Activated T-cell treated with anti-CD3 and anti-CD28 coated beads, Interleukin-2, amount 50 U/mL, for 24 hours (primary cell): ENCODE data around the gene SLBP.

Experiments
- DNase-seq: peaks from one replicate; pipeline ENCODE4 v3.0.0-alpha.2; 2020
- H3K27ac Mint-ChIP-seq: 2 replicates; pipeline ENCODE4 v1.8.0; 2020; ENCODE audit warnings: mild to moderate bottlenecking, mixed read lengths
- H3K27me3 Mint-ChIP-seq: 2 replicates; pipeline ENCODE4 v1.8.0; 2020; ENCODE audit warnings: mixed read lengths
- H3K36me3 Mint-ChIP-seq: 2 replicates; pipeline ENCODE4 v1.8.0; 2020; ENCODE audit warnings: low read depth, mixed read lengths
- H3K4me1 Mint-ChIP-seq: 2 replicates; pipeline ENCODE4 v1.8.0; 2020; ENCODE audit warnings: low read depth, mixed read lengths
- H3K4me3 Mint-ChIP-seq: 2 replicates; pipeline ENCODE4 v1.8.0; 2020; ENCODE audit warnings: mild to moderate bottlenecking, moderate library complexity, mixed read lengths
- H3K9me3 Mint-ChIP-seq: 2 replicates; pipeline ENCODE4 v1.8.0; 2020; ENCODE audit warnings: mixed read lengths

Gene SLBP

DNA sequence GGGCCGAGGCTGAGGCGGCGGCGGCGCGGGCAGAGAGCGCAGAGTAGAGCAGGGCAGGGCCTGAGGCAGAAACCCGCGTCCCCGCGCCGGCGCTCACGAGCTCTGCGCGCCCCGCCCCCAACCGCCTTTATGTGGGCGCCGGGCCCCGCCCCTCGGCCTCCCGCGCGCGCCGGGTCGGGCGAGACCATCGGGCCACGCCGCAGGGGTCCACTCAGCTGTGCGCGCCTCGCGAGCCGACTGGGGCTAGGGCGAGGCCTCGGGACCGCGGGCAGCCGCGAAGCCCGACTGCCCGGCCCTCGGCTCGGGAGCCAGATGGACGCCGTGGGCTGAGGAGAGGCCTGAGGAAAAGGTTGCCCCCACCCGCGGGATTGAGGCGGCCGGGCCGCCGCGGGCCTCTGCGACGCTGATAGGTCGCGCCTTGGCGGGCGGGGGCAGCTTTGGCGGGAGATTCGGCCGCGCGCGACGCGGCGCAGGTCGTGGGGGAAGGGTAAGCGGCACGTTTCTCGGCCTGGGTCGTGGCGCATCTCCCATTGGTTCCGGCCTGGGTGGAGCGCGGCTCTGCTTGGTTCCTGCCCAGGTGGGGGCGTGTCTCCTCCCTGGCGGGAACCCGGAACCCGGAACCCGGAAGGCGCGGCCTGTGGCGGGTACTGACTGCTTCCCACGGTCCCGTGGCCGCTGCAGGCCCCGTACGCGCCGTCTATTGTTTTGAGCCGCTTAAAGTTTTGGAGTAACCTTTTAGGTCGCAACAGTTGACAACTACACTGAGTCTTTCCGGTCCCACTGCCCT is at the start of gene SLBP:
SLBP (minus strand) TSS at position 104 of the 787 bp plus-strand sequence. CDS start 131 bp downstream, outside the sequence.
- H3K4me3 Mint-ChIP-seq = peak within 1 kb of the TSS; percentile 100
- peaks cover 63% of the 10 kb centered on the region for H3K4me1 Mint-ChIP-seq
- DNase-seq = peak; percentile 99
- H3K36me3 Mint-ChIP-seq = peaks cover 86% of the 10 kb centered on the region
- H3K27me3 Mint-ChIP-seq = no peaks in the 10 kb centered on the region
- peak within 1 kb of the TSS; percentile 99 for H3K27ac Mint-ChIP-seq
- H3K9me3 Mint-ChIP-seq = no peaks in the 10 kb centered on the region

DNA sequence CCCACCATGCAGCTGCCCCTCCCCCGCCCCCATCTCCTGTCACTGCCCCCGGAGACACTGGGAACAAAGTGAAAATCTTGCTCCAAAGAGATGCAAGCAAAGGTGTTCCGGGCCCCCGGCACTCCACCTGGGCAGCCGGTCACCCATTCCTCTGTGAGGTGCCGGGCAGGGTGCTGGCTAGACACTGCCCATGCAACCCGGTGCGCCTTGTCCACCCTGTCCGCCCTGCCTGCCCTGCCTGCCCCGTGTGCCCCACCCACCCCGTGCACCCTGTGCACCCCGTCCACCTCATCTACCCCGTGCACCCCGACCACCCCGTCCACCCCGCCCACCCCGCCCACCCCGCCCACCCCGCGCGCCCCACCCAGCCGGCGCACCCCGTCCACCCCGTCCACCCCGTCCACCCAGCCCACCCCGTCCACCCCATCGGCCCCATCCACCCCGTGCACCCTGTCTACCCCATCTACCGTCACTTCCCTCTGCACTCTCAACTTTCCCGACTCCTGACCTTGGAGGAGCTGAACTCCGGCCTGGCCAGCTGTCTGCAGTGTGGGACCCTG is 49.1 kb upstream of the SLBP start:
- Mint-ChIP-seq H3K36me3 (no peaks in the 10 kb centered on the region), H3K9me3 (no peaks in the 10 kb centered on the region), H3K4me3 (no peak overlapping the region), H3K4me1 (no peaks in the 10 kb centered on the region), H3K27me3 (peaks cover 25% of the 10 kb centered on the region), H3K27ac (no peak overlapping the region)
- DNase-seq = no peak

DNA sequence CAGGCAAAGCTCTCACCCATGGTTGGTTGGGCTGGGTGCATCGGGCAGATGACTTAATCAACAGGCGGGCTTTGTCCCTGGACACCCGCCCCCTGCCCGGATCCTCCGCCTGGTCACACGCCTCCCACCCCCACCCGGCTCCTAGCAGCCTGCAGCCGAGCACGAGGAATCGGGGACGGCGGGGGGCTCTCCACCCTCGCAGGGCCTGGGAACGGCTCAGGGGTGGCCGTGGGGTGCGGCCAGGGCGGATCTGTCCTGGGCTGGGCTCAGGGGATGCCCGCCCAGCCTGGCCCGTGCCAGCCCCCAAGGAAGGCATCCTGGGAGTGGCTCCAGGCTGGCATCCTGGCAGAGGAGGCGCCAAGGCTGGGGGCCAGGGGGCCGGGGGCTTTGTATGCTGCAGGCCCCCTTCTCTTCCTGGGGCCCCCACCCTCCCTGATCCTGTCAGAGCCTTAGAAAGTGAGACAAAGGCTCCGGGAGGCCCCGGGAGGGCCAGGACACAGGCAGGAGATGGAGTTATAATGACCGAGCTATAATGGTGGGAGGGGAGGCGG is 48.5 kb upstream of the SLBP start:
- H3K4me3 Mint-ChIP-seq = no peak overlapping the region
- no peaks in the 10 kb centered on the region for H3K36me3 Mint-ChIP-seq
- H3K4me1 Mint-ChIP-seq = no peaks in the 10 kb centered on the region
- peaks cover 21% of the 10 kb centered on the region for H3K27me3 Mint-ChIP-seq
- DNase-seq = no peak
- H3K27ac Mint-ChIP-seq = no peak overlapping the region
- no peaks in the 10 kb centered on the region for H3K9me3 Mint-ChIP-seq

DNA sequence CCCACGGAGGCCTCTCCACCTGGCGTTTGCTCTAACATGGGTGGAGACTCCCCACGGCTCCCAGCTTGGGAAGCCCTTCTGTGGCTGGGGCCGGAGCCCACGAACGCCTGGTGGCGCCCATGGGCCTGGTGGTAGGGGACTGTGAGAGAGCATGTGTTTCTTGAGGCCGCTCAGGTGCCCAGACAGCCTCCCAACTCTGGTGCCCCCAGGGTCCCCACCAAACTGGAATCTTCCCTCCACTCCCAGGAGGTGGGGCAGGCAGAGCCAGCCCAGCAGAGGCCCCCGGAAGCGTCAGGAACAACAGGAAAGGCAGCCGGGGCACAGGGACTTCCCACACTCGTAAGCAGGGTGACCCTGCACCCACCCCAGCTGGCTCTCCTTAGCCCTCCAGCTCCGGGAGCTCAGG is 47.7 kb upstream of the SLBP start:
- no peaks in the 10 kb centered on the region for H3K4me1 Mint-ChIP-seq

DNA sequence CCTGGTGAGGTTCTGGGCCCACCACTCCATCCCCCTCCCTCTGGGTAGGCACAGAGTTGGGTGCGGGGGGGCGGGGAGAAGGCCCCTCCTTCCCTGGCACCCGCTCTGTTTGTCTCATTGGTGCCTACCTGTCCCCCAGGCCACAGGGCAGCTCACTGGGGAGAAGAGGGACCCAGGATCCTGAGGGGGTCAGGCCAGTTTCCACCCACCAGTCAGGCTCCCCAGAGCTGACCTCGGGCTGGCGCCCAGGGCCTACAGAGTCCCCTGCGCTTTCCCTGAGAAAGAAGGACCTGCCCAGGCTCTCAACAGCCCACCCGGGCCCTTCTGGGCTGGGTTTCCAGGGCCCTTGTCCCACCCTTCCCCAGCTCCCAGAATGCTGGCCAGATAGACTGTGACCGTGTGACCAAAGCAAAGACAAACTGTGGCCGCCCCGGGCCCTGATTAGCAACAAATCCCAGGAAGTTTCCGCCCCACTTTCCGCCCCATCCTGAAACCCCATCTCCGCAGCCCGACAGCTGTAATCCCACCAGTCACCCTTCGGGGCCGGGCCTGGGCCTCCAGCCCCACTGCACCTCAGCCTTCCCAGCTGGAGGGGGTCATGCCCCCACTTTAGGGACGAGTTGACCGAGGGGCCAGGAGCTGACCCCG is 47.2 kb upstream of the SLBP start:
- H3K27me3 Mint-ChIP-seq = peaks cover 9% of the 10 kb centered on the region
- no peak overlapping the region for H3K27ac Mint-ChIP-seq
- H3K9me3 Mint-ChIP-seq = no peaks in the 10 kb centered on the region
- no peaks in the 10 kb centered on the region for H3K4me1 Mint-ChIP-seq
- no peak overlapping the region for H3K4me3 Mint-ChIP-seq
- DNase-seq = no peak
- no peaks in the 10 kb centered on the region for H3K36me3 Mint-ChIP-seq

More for the DNA sequence above, 47.7 kb upstream of the SLBP start:
- no peak overlapping the region for H3K4me3 Mint-ChIP-seq
- H3K27me3 Mint-ChIP-seq = peaks cover 13% of the 10 kb centered on the region
- no peaks in the 10 kb centered on the region for H3K9me3 Mint-ChIP-seq
- no peaks in the 10 kb centered on the region for H3K36me3 Mint-ChIP-seq
- no peak for DNase-seq
- H3K27ac Mint-ChIP-seq = no peak overlapping the region

DNA sequence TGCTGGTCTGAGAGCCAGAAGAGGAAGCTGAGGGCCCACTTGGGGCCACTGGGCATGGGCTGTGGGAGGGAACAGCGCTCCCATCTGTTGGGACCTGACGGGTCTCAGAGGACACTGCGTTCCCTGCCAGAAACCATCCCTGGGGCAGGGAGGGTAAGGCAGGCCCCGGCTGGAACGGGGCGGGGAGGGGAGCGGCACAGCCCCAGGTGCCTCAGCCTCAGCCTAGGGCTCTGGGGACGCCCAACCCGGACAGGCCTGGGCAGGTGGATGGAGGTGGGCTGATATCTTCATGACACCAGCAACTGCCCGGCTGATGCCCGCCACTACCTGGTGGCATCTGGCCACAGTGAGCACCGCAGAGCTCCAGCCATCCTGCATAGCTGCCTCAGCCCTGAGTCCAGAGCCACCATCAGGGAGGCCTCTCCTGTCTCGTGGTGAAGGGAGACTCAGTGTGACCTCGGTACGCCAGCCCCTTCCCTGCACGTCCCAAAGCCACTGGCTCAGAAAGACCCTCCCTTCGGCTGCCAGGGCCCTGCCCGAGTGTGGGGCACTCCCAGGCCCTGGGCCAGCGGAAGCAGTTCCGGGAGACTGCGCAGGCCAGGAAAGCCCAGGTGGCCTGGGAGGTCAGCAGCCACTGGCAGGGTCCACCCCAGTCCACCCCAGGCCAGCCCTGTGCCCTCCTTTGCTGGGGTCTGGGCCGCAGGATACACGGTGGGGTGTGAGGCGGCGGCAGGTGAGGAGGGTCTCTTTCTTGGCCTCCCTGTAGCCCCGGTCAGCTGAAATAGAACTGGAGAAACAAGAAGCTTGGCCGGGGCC is 46.4 kb upstream of the SLBP start:
- peaks cover 3% of the 10 kb centered on the region for H3K27me3 Mint-ChIP-seq
- DNase-seq = no peak
- no peaks in the 10 kb centered on the region for H3K9me3 Mint-ChIP-seq
- H3K36me3 Mint-ChIP-seq = no peaks in the 10 kb centered on the region
- no peak overlapping the region for H3K27ac Mint-ChIP-seq
- H3K4me3 Mint-ChIP-seq = no peak overlapping the region
- H3K4me1 Mint-ChIP-seq = no peaks in the 10 kb centered on the region

DNA sequence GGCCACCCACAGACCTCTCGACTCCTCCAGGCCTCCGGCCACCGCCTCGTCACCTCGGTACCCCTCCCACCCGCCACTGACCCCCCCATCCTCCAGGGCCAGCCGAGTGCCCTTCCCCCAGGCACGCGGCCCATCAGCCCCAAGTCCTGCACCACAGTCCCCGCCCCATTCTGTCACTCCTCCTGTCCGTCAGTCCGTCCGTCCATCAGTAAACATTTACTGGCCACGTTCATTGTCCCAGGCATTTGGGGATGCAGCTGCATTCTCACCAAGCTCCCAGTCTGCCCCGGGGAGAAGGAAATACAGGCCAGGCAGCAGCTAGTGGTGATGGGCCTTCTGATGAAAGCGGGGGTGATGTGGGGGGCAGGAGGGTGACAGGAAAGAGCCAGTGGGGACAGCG is 45.7 kb upstream of the SLBP start:
- H3K36me3 Mint-ChIP-seq = no peaks in the 10 kb centered on the region
- H3K4me1 Mint-ChIP-seq = no peaks in the 10 kb centered on the region
- H3K27me3 Mint-ChIP-seq = peaks cover 3% of the 10 kb centered on the region
- H3K4me3 Mint-ChIP-seq = no peak overlapping the region
- H3K9me3 Mint-ChIP-seq = no peaks in the 10 kb centered on the region
- DNase-seq = no peak
- no peak overlapping the region for H3K27ac Mint-ChIP-seq

DNA sequence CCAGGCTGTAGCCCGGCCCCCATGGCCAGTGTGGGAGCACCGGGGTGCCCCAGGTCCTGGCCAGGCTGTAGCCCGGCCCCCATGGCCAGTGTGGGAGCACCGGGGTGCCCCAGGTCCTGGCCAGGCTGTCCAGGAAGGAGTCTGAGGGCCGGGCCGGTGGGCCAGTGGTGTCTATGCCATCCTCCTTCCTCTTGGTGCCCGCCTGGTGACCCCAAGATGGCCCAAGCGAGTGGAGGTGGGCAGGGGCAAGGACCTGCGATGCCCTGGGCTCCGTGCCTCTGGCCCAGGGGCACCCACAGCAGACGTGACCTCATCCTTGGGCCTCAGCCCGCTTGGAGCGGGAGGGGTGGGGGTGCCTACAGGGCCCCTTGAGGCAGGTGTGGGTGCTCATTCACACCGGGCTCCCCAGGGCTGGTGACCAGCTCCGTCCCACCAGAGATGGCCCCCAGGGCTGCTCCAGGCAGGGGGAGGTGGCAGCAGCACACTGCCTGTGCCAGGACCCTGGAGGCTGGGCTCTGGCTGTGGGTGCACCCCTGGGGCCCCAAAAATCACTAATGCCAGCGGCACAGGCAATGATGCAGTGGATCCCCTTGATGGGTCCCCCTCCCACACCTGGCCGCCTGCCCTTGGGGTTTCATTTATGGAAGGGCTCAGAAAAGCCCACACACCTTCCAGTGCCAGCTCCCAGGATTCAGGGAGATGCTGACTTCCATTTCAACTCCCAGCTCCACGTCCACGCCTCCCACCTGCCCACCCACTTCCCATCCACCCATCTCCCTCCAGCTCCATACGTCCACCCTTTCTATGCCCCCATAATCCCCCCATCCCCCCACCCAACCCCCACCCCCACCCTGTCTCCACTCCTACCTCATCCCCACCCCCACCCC is 45.0 kb upstream of the SLBP start:
- DNase-seq = no peak
- Mint-ChIP-seq H3K27ac (no peak overlapping the region), H3K27me3 (no peaks in the 10 kb centered on the region), H3K9me3 (no peaks in the 10 kb centered on the region), H3K4me1 (no peaks in the 10 kb centered on the region), H3K4me3 (no peak overlapping the region), H3K36me3 (no peaks in the 10 kb centered on the region)

DNA sequence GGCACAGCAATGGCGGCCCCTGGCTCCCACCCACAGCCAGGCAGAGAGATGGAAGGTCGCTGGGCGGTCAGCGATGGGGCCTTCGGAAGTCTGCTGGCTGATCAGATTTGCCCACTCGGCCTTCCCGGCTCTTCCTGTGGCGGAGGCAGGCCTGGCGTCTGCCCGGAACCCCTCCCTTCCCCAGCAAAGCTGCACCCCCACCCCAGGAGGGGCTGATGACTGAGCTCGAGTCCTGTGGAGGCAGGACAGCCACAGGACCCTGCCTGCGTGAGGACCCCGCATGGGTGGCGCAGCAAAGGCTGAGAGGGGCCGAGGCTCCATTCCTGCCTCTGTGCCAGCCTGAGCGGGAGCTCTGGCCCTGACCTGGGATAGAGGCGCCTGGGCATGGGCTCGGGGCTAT is 44.0 kb upstream of the SLBP start:
- no peak overlapping the region for H3K4me3 Mint-ChIP-seq
- H3K9me3 Mint-ChIP-seq = no peaks in the 10 kb centered on the region
- no peak for DNase-seq
- H3K27ac Mint-ChIP-seq = no peak overlapping the region
- H3K27me3 Mint-ChIP-seq = no peaks in the 10 kb centered on the region
- H3K36me3 Mint-ChIP-seq = no peaks in the 10 kb centered on the region
- no peaks in the 10 kb centered on the region for H3K4me1 Mint-ChIP-seq

DNA sequence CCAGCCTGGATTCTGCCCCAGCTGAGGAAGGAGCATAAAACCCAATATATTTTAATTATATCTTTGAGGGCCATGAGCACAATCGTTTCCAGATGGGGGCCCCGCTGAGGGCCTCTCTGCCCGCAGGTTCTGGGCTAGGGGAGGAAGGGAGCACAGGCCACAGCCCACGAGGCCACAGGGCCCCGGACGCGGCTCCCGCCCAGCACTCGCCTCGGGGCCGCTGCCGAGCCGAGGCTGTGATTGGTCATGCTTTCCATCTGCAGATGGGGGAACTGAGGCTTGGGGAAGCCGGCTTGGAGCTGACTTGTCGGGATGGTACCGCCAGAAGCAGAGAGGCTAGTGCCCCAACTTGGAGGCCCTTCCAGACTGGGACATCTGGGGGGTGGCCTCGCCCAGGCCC is 43.2 kb upstream of the SLBP start:
- Mint-ChIP-seq H3K9me3 (no peaks in the 10 kb centered on the region), H3K4me1 (no peaks in the 10 kb centered on the region), H3K27ac (no peak overlapping the region), H3K36me3 (no peaks in the 10 kb centered on the region), H3K27me3 (no peaks in the 10 kb centered on the region), H3K4me3 (no peak overlapping the region)
- DNase-seq = no peak

DNA sequence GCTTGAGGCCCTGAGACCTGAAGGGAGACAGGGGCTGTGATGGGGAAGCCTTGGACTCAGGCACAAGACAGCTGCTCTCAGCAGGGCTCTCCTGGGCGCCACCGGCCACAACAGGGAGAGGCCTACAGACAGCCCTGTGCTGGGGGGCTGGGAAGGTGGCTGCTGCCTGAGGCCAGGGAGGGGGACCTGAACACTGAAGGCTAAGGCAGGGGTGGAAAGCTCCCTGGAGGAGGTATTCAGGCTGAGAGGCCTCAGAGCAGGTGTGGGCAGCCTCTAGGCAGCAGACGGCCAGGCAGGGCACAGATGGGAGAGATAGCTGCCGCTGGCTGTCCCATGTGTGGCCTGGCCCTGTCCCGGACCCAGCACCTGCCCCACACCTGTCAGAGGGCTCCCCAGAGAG is 42.2 kb upstream of the SLBP start:
- Mint-ChIP-seq H3K27me3 (no peaks in the 10 kb centered on the region), H3K4me1 (no peaks in the 10 kb centered on the region), H3K36me3 (no peaks in the 10 kb centered on the region), H3K9me3 (no peaks in the 10 kb centered on the region), H3K4me3 (no peak overlapping the region), H3K27ac (no peak overlapping the region)
- no peak for DNase-seq

DNA sequence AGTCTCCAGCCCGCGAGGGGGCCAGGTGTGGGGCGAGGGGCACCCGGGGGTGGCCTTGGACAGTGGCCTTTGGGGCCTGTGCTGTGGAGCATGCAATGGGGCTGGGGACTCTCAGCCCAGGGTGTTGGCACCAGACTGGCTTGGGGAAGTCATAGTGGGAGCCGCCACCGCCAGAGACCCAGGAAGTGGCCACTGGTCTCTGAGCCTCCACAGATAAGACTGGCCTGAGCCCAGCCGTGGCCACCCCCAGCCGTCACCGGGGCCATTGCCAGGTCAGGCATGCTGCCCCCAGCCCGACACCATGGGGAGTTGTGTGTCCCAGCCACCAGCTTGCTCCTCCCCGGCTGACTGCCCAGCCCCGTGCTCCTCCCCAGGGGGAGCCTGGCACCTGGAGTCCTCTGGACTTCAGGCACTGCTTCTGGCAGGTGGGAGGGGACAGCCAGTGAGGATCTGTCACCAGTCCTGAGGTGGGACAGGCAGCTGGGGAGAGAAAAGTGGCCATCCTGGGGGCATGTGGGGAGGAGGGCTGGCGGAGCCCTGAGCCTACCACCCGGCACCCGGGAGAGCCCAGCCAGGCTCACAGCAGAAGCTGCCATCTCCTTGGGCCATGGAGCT is 41.7 kb upstream of the SLBP start:
- no peak for DNase-seq
- no peaks in the 10 kb centered on the region for H3K4me1 Mint-ChIP-seq
- no peaks in the 10 kb centered on the region for H3K9me3 Mint-ChIP-seq
- no peaks in the 10 kb centered on the region for H3K36me3 Mint-ChIP-seq
- no peak overlapping the region for H3K27ac Mint-ChIP-seq
- no peaks in the 10 kb centered on the region for H3K27me3 Mint-ChIP-seq
- H3K4me3 Mint-ChIP-seq = no peak overlapping the region

DNA sequence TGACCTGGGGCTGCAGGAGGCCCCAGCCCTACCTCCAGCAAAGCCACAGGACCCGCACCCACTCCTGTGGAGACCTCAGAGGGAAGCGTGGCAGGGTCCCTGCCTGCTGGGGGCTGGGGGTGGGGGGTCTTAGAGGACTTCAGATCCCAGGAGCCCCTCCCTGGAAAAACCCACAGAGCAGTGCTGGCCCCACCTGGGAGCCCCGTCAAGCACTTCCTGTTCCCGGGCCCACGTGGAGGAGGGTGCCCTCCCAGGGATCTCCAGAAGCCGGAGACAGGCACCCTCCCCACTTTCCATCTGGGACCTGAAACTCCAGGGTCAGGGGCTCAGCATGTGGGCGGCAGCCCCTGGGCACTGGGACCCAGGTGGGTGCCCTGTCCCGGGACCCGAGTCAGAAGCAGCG is 41.2 kb upstream of the SLBP start:
- Mint-ChIP-seq H3K4me1 (no peaks in the 10 kb centered on the region), H3K9me3 (no peaks in the 10 kb centered on the region), H3K27ac (no peak overlapping the region), H3K27me3 (no peaks in the 10 kb centered on the region), H3K36me3 (no peaks in the 10 kb centered on the region), H3K4me3 (no peak overlapping the region)
- no peak for DNase-seq
